HCT116 (cell line): Measurements from ENCODE around the gene GGT7. TPM values are rescaled to one million over a fixed set of nuclear protein-coding genes. Genes with fewer than 3 reads are reported as not detected.

ENCODE experiments used
- ATAC-seq: fragments of 200-7000 bp; cut with Tn5 transposase; 2 replicates; pipeline ENCODE4 v1.9.1; 2020; ENCODE audit warnings: mild to moderate bottlenecking, moderate library complexity
- BruUV-seq: library from RNA; stranded (reverse); fragments of 400-500 nt; replicated peaks from 2 replicates; lab custom pipeline; 2021; lab: Mats Ljungman, UMichigan
- CTCF ChIA-PET: fragments of 300-600 bp; sonication (Branson Sonifier 250); formaldehyde crosslinking; loops from one replicate; lab custom pipeline; 2021; ENCODE audit warnings: antibody characterized with exemption; lab: Charles Lee
- POLR2A ChIA-PET: fragments of 300-600, 350-600 bp; sonication (Branson Sonifier 250); formaldehyde crosslinking; loops from one replicate; lab custom pipeline; 2021; ENCODE audit warnings: antibody characterized with exemption; lab: Charles Lee
- RAD21 ChIA-PET, 2 experiments: fragments of 300-600 bp; sonication (Branson Sonifier 250); formaldehyde crosslinking; loops; one replicate each; lab custom pipeline; 2023; ENCODE audit warnings: low total read pairs in 2 of 2; ENCODE audit not compliant: uncharacterized antibody in 2 of 2, unreplicated experiment in 2 of 2, low non-redundant PET in 1 of 2; lab: Charles Lee
- DNase-seq: peaks from one replicate; pipeline ENCODE4 v3.0.0-alpha.2; 2010; ENCODE audit warnings: low read depth, low spot score
- H2AFZ ChIP-seq: fragments of 200-600 bp; shearing (Covaris generic), sonication (generic); 2 replicates; pipeline ENCODE4 v1.6.1; 2017; ENCODE audit warnings: low read depth, mixed run types, mixed read lengths, antibody characterized with exemption, low read length; ENCODE audit not compliant: poor library complexity, severe bottlenecking
- H3K27ac ChIP-seq: 2 replicates; pipeline ENCODE4 v1.5.1; 2012; ENCODE audit warnings: low read depth, low read length
- H3K27me3 ChIP-seq: fragments of 200-600 bp; sonication (generic); 2 replicates; pipeline ENCODE4 v1.6.1; 2016; ENCODE audit warnings: mixed run types, low read length, mixed read lengths; ENCODE audit not compliant: insufficient read depth
- H3K36me3 ChIP-seq, 2 experiments: fragments of 200-500 bp in 1 of 2; fragments of 200-600 bp in 1 of 2; sonication (Bioruptor generic) in 1 of 2; sonication (generic) in 1 of 2; 2 replicates each; pipeline versions ENCODE4 v1.5.1 to v1.6.1; 2014 to 2016; ENCODE audit warnings: low read length in 2 of 2, inconsistent platforms in 1 of 2, mixed read lengths in 1 of 2, mixed run types in 1 of 2; ENCODE audit not compliant: insufficient read depth in 2 of 2, control insufficient read depth in 1 of 2
- H3K4me1 ChIP-seq, 2 experiments: fragments of 200-600 bp in 1 of 2; sonication (generic) in 1 of 2; 2 replicates each; pipeline versions ENCODE4 v1.5.1 to v1.6.1; 2012 to 2017; ENCODE audit warnings: low read length in 2 of 2, inconsistent platforms in 1 of 2, mild to moderate bottlenecking in 1 of 2, mixed read lengths in 1 of 2, mixed run types in 1 of 2, moderate library complexity in 1 of 2; ENCODE audit not compliant: insufficient read depth in 2 of 2, control insufficient read depth in 1 of 2
- H3K4me2 ChIP-seq: fragments of 200-600 bp; sonication (generic); 2 replicates; pipeline ENCODE4 v1.6.1; 2017; ENCODE audit warnings: mixed run types, low read length, mixed read lengths
- H3K4me3 ChIP-seq, 2 experiments: fragments of 200-600 bp in 1 of 2; sonication (generic) in 1 of 2; replicated peaks in 1 of 2; 2 replicates each; pipeline ENCODE4 v1.5.1; 2011 to 2016; ENCODE audit warnings: low read length in 2 of 2, control low read depth in 1 of 2, low read depth in 1 of 2, mild to moderate bottlenecking in 1 of 2, mixed read lengths in 1 of 2, mixed run types in 1 of 2
- H3K79me2 ChIP-seq: fragments of 200-600 bp; sonication (generic); 2 replicates; pipeline ENCODE4 v1.6.1; 2017; ENCODE audit warnings: mild to moderate bottlenecking, mixed run types, low read length, moderate library complexity, mixed read lengths; ENCODE audit not compliant: insufficient read depth
- H3K9ac ChIP-seq: fragments of 200-600 bp; sonication (generic); 2 replicates; pipeline ENCODE4 v1.6.1; 2016; ENCODE audit warnings: low read length, mixed read lengths
- H3K9me2 ChIP-seq: fragments of 200-600 bp; sonication (generic), shearing (Covaris generic); 2 replicates; pipeline ENCODE4 v1.6.1; 2017; ENCODE audit warnings: mixed run types, mild to moderate bottlenecking, moderate library complexity; ENCODE audit not compliant: insufficient read depth
- H3K9me3 ChIP-seq, 2 experiments: fragments of 200-500 bp in 1 of 2; fragments of 200-600 bp in 1 of 2; sonication (Bioruptor generic) in 1 of 2; sonication (generic) in 1 of 2; 2 replicates each; pipeline ENCODE4 v1.6.1; 2014 to 2017; ENCODE audit warnings: low read length in 2 of 2, mixed read lengths in 2 of 2, inconsistent platforms in 1 of 2, low read depth in 1 of 2, mild to moderate bottlenecking in 1 of 2, mixed run types in 1 of 2, moderate library complexity in 1 of 2; ENCODE audit not compliant: control insufficient read depth in 1 of 2, insufficient read depth in 1 of 2
- H4K20me1 ChIP-seq: fragments of 200-600 bp; sonication (generic), shearing (Covaris generic); 2 replicates; pipeline ENCODE4 v1.6.1; 2017; ENCODE audit warnings: mixed run types, mild to moderate bottlenecking, moderate library complexity; ENCODE audit not compliant: insufficient read depth
- CBX3 ChIP-seq: IDR thresholded peaks from 2 replicates; pipeline ENCODE4 v1.6.1; 2012; ENCODE audit warnings: low read depth
- CEBPB ChIP-seq: IDR thresholded peaks from 2 replicates; pipeline ENCODE4 v1.6.1; 2012; ENCODE audit warnings: low read depth
- EGR1 ChIP-seq: IDR thresholded peaks from 2 replicates; pipeline ENCODE4 v1.6.1; 2012; ENCODE audit warnings: low read depth
- ELF1 ChIP-seq: IDR thresholded peaks from 2 replicates; pipeline ENCODE4 v1.6.1; 2012; ENCODE audit warnings: low read depth, borderline replicate concordance
- EZH2 ChIP-seq: fragments of 200-600 bp; sonication (generic); IDR thresholded peaks from 2 replicates; pipeline ENCODE4 v1.6.1; 2017; ENCODE audit warnings: antibody characterized with exemption, mixed run types
- JUND ChIP-seq: IDR thresholded peaks from 2 replicates; pipeline ENCODE4 v1.6.1; 2012
- POLR2A ChIP-seq: IDR thresholded peaks from 2 replicates; pipeline ENCODE4 v1.7.0; 2011; ENCODE audit warnings: borderline replicate concordance; ENCODE audit not compliant: insufficient read depth, insufficient read length; ENCODE audit errors: extremely low read depth
- POLR2AphosphoS5 ChIP-seq: IDR thresholded peaks from 2 replicates; pipeline ENCODE4 v1.6.1; 2011; ENCODE audit warnings: mild to moderate bottlenecking, low read depth, low read length, moderate library complexity
- SIN3A ChIP-seq: IDR thresholded peaks from 2 replicates; pipeline ENCODE4 v1.6.1; 2012; ENCODE audit warnings: low read depth
- SRF ChIP-seq: IDR thresholded peaks from 2 replicates; pipeline ENCODE4 v1.6.1; 2012; ENCODE audit warnings: low read depth
- TCF7L2 ChIP-seq: IDR thresholded peaks from 2 replicates; pipeline ENCODE4 v1.7.0; 2011; ENCODE audit warnings: borderline replicate concordance, inconsistent platforms; ENCODE audit not compliant: insufficient read depth, insufficient read length; ENCODE audit errors: extremely low read depth
- ZBTB33 ChIP-seq: IDR thresholded peaks from 2 replicates; pipeline ENCODE4 v1.6.1; 2011; ENCODE audit warnings: mild to moderate bottlenecking, low read length, moderate library complexity; ENCODE audit not compliant: insufficient replicate concordance; ENCODE audit errors: extremely low read depth
- ZFX ChIP-seq: fragments of 450-650 bp; IDR thresholded peaks from 2 replicates; pipeline ENCODE4 v1.6.1; 2017
- ZNF274 ChIP-seq: fragments of 200-500 bp; sonication (Bioruptor generic); IDR thresholded peaks from 2 replicates; pipeline ENCODE4 v1.6.1; 2014; ENCODE audit warnings: mild to moderate bottlenecking, low read depth, low read length, inconsistent platforms
- intact Hi-C: fragments of 100-400 bp; cut with micrococcal nuclease; formaldehyde crosslinking; loops from 2 replicates; pipeline ENCODE4 v1.10.0; 2022
- total RNA-seq: library from RNA; stranded (reverse); gene quantifications from one replicate; pipeline ENCODE4 v1.2.1, GENCODE V29; 2021; ENCODE audit not compliant: unreplicated experiment
- TF ChIP-seq, protein P1 (sequence below), 3 experiments: fragments of 200-600 bp in 1 of 3; sonication (generic) in 1 of 3; IDR thresholded peaks in 2 of 3; conservative IDR thresholded peaks in 1 of 3; 2 replicates each; pipeline ENCODE4 v1.5.1; 2012 to 2017; ENCODE audit warnings: low read depth in 2 of 3, low read length in 2 of 3, antibody characterized with exemption in 1 of 3, borderline replicate concordance in 1 of 3, control low read depth in 1 of 3, mild to moderate bottlenecking in 1 of 3, mixed read lengths in 1 of 3, mixed run types in 1 of 3, moderate library complexity in 1 of 3; ENCODE audit not compliant: insufficient read depth in 1 of 3
- TF ChIP-seq, protein P2 (sequence below): IDR thresholded peaks from 2 replicates; pipeline ENCODE4 v1.6.1; 2012
- TF ChIP-seq, protein P3 (sequence below): IDR thresholded peaks from 2 replicates; pipeline ENCODE4 v1.6.1; 2012; ENCODE audit warnings: low read depth

GGT7 gene
- total RNA-seq, 1 experiment from 2014 or later: 9.4 TPM

- Histone ChIP-seq H3K9me2 (no peaks in the 10 kb centered on the region), H3K4me3 (peak overlapping the region; percentile 26 to 50), H3K27me3 (no peaks in the 10 kb centered on the region), H3K4me2 (peak overlapping the region; percentile 78), H3K9me3 (no peaks in the 10 kb centered on the region), H3K27ac (no peak overlapping the region; the same call in 1 of the 2 replicates), H3K79me2 (no peaks in the 10 kb centered on the region; the same call in 1 of the 2 replicates), H3K4me1 (peaks cover 22 to 43% of the 10 kb centered on the region in 2 experiments), H4K20me1 (no peaks in the 10 kb centered on the region)
- DNase-seq (no peak), ATAC-seq (no peak)
- TSS peak; percentile 44 for BruUV-seq
- intact Hi-C loops: loop anchor here (5.0 to 10.0 kb wide), 2 partner anchors 215 to 393 kb away; no protein-coding TSS in a partner anchor
- ChIA-PET CTCF (interaction anchor here (1.1 to 3.4 kb wide), 3 partner anchors 84 to 412 kb away, joined by 4 to 19 read pairs (median 4); partner anchors contain the start of genes EIF6, GSS and MYH7B), POLR2A (no interaction called here)
- TF ChIP-seq EZH2 (no peak), JUND (no peak), EGR1 (no peak), ZBTB33 (no peak), POLR2A (no peak), ZNF274 (no peak), CEBPB (no peak), CBX3 (no peak), TCF7L2 (no peak), POLR2AphosphoS5 (no peak), ELF1 (no peak), SRF (no peak), ZFX (no peak), SIN3A (no peak)
- TF ChIP-seq, protein P1, sequence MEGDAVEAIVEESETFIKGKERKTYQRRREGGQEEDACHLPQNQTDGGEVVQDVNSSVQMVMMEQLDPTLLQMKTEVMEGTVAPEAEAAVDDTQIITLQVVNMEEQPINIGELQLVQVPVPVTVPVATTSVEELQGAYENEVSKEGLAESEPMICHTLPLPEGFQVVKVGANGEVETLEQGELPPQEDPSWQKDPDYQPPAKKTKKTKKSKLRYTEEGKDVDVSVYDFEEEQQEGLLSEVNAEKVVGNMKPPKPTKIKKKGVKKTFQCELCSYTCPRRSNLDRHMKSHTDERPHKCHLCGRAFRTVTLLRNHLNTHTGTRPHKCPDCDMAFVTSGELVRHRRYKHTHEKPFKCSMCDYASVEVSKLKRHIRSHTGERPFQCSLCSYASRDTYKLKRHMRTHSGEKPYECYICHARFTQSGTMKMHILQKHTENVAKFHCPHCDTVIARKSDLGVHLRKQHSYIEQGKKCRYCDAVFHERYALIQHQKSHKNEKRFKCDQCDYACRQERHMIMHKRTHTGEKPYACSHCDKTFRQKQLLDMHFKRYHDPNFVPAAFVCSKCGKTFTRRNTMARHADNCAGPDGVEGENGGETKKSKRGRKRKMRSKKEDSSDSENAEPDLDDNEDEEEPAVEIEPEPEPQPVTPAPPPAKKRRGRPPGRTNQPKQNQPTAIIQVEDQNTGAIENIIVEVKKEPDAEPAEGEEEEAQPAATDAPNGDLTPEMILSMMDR (IDR thresholded peaks at IDR 0.05 in 2 of 3, conservative IDR thresholded peaks at IDR 0.05 in 1 of 3; ENCODE audit: borderline replicate concordance in 1 of 3, insufficient read depth in 1 of 3, low read depth in 2 of 3, low read length in 2 of 3): no peak
- TF ChIP-seq, protein P2, sequence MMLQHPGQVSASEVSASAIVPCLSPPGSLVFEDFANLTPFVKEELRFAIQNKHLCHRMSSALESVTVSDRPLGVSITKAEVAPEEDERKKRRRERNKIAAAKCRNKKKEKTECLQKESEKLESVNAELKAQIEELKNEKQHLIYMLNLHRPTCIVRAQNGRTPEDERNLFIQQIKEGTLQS: no peak
- TF ChIP-seq, protein P3, sequence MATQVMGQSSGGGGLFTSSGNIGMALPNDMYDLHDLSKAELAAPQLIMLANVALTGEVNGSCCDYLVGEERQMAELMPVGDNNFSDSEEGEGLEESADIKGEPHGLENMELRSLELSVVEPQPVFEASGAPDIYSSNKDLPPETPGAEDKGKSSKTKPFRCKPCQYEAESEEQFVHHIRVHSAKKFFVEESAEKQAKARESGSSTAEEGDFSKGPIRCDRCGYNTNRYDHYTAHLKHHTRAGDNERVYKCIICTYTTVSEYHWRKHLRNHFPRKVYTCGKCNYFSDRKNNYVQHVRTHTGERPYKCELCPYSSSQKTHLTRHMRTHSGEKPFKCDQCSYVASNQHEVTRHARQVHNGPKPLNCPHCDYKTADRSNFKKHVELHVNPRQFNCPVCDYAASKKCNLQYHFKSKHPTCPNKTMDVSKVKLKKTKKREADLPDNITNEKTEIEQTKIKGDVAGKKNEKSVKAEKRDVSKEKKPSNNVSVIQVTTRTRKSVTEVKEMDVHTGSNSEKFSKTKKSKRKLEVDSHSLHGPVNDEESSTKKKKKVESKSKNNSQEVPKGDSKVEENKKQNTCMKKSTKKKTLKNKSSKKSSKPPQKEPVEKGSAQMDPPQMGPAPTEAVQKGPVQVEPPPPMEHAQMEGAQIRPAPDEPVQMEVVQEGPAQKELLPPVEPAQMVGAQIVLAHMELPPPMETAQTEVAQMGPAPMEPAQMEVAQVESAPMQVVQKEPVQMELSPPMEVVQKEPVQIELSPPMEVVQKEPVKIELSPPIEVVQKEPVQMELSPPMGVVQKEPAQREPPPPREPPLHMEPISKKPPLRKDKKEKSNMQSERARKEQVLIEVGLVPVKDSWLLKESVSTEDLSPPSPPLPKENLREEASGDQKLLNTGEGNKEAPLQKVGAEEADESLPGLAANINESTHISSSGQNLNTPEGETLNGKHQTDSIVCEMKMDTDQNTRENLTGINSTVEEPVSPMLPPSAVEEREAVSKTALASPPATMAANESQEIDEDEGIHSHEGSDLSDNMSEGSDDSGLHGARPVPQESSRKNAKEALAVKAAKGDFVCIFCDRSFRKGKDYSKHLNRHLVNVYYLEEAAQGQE: no peak
- TF ChIP-seq, all 23 proteins: peak for 0
- H2AFZ ChIP-seq: no peak overlapping the region
- RAD21 ChIA-PET: no interaction called here
- no peaks in the 10 kb centered on the region for H3K36me3 ChIP-seq
- no peak overlapping the region for H3K9ac ChIP-seq
Measured at GRCh38 chr20:34871966-34872621, 562 bp downstream of the GGT7 start.
